ENCODE results near the gene GFRA4. TPM values are rescaled to one million over a fixed set of nuclear protein-coding genes. Genes with fewer than 3 reads are reported as not detected.

Gene GFRA4
- total RNA-seq, 2 donors from 2014 or later = not detected

- Histone ChIP-seq H3K36me3 (no peaks in the 10 kb centered on the region), H3K27ac (no peak overlapping the region), H3K4me1 (ENCODE audit: control insufficient read depth in 1 of 2, low read depth in 2 of 2) (peaks cover under 1 to 12% of the 10 kb centered on the region in 2 donors), H3K9me3 (no peaks in the 10 kb centered on the region), H3K27me3 (replicated peaks; ENCODE audit: insufficient read depth) (no peaks in the 10 kb centered on the region), H3K4me3 (no peak overlapping the region)
- DNase-seq (ENCODE audit: low spot score) = no peak
- ATAC-seq (ENCODE audit: insufficient number of reproducible peaks, low FRiP score, low read depth) = no peak
- no peak for TF ChIP-seq CTCF (IDR thresholded peaks at IDR 0.05)
Measured at GRCh38 chr20:3705491-3705969, 42.3 kb upstream of the GFRA4 start.

- H3K27me3 ChIP-seq (replicated peaks; ENCODE audit: insufficient read depth) = no peaks in the 10 kb centered on the region
- ATAC-seq (ENCODE audit: insufficient number of reproducible peaks, low FRiP score, low read depth) (no peak), DNase-seq (ENCODE audit: low spot score) (no peak)
- H3K4me1 ChIP-seq (ENCODE audit: control insufficient read depth in 1 of 2, low read depth in 2 of 2) = peaks cover 0 to 12% of the 10 kb centered on the region in 2 donors
- no peak overlapping the region for H3K4me3 ChIP-seq
- no peaks in the 10 kb centered on the region for H3K9me3 ChIP-seq
- no peaks in the 10 kb centered on the region for H3K36me3 ChIP-seq
- no peak overlapping the region for H3K27ac ChIP-seq
- TF ChIP-seq CTCF (IDR thresholded peaks at IDR 0.05) = no peak
Measured at GRCh38 chr20:3704087-3704486, 40.9 kb upstream of the GFRA4 start.

- Histone ChIP-seq H3K4me1 (ENCODE audit: control insufficient read depth in 1 of 2, low read depth in 2 of 2) (peaks cover 0 to 12% of the 10 kb centered on the region in 2 donors), H3K4me3 (no peak overlapping the region), H3K27ac (no peak overlapping the region), H3K9me3 (no peaks in the 10 kb centered on the region), H3K36me3 (no peaks in the 10 kb centered on the region), H3K27me3 (replicated peaks; ENCODE audit: insufficient read depth) (no peaks in the 10 kb centered on the region)
- no peak for TF ChIP-seq CTCF (IDR thresholded peaks at IDR 0.05)
- DNase-seq (ENCODE audit: low spot score) (no peak), ATAC-seq (ENCODE audit: insufficient number of reproducible peaks, low FRiP score, low read depth) (no peak)
Measured at GRCh38 chr20:3702611-3703391, 39.6 kb upstream of the GFRA4 start.

- Histone ChIP-seq H3K27me3 (replicated peaks; ENCODE audit: insufficient read depth) (no peaks in the 10 kb centered on the region), H3K4me3 (no peak overlapping the region), H3K9me3 (no peaks in the 10 kb centered on the region), H3K27ac (no peak overlapping the region), H3K4me1 (ENCODE audit: control insufficient read depth in 1 of 2, low read depth in 2 of 2) (no peaks in the 10 kb centered on the region), H3K36me3 (no peaks in the 10 kb centered on the region)
- DNase-seq (ENCODE audit: low spot score) = no peak
- TF ChIP-seq CTCF (IDR thresholded peaks at IDR 0.05) = no peak
- no peak for ATAC-seq (ENCODE audit: insufficient number of reproducible peaks, low FRiP score, low read depth)
Measured at GRCh38 chr20:3701061-3701998, 38.1 kb upstream of the GFRA4 start.

- H3K27ac ChIP-seq = no peak overlapping the region
- no peak for ATAC-seq (ENCODE audit: insufficient number of reproducible peaks, low FRiP score, low read depth)
- TF ChIP-seq CTCF (IDR thresholded peaks at IDR 0.05) = no peak
- no peaks in the 10 kb centered on the region for H3K4me1 ChIP-seq (ENCODE audit: control insufficient read depth in 1 of 2, low read depth in 2 of 2)
- DNase-seq (ENCODE audit: low spot score) = no peak
- no peaks in the 10 kb centered on the region for H3K27me3 ChIP-seq (replicated peaks; ENCODE audit: insufficient read depth)
- H3K9me3 ChIP-seq = no peaks in the 10 kb centered on the region
- H3K4me3 ChIP-seq = no peak overlapping the region
- no peaks in the 10 kb centered on the region for H3K36me3 ChIP-seq
Measured at GRCh38 chr20:3699037-3699436, 35.8 kb upstream of the GFRA4 start.

All from thoracic aorta (tissue), 2 donors.